OCI-LY7 (cell line): Measurements from ENCODE around the gene FAM13A.

Source experiments
- EZH2phosphoT487 ChIP-seq: fragments of 200-600 bp; sonication (generic); IDR thresholded peaks from 2 replicates; pipeline ENCODE4 v1.6.1; 2018; ENCODE audit warnings: low read depth, borderline replicate concordance, mild to moderate bottlenecking, mixed run types, antibody characterized with exemption, low read length, moderate library complexity, mixed read lengths
- TF ChIP-seq, protein P1 (sequence below): fragments of 200-600 bp; sonication (generic); conservative IDR thresholded peaks from 2 replicates; pipeline ENCODE4 v1.5.1; 2014; ENCODE audit warnings: mild to moderate bottlenecking, antibody characterized with exemption, low read length, moderate library complexity, mixed read lengths

GRCh38 chr4:88998001-88998400, 59.0 kb downstream of the FAM13A start:
- TF ChIP-seq, protein P1, sequence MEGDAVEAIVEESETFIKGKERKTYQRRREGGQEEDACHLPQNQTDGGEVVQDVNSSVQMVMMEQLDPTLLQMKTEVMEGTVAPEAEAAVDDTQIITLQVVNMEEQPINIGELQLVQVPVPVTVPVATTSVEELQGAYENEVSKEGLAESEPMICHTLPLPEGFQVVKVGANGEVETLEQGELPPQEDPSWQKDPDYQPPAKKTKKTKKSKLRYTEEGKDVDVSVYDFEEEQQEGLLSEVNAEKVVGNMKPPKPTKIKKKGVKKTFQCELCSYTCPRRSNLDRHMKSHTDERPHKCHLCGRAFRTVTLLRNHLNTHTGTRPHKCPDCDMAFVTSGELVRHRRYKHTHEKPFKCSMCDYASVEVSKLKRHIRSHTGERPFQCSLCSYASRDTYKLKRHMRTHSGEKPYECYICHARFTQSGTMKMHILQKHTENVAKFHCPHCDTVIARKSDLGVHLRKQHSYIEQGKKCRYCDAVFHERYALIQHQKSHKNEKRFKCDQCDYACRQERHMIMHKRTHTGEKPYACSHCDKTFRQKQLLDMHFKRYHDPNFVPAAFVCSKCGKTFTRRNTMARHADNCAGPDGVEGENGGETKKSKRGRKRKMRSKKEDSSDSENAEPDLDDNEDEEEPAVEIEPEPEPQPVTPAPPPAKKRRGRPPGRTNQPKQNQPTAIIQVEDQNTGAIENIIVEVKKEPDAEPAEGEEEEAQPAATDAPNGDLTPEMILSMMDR = no peak
- no peak for TF ChIP-seq EZH2phosphoT487
